Hypothalamus (tissue), 51 donors: ENCODE data around the gene MIF4GD.

ENCODE experiments used
- DNase-seq, 51 donors: peaks; one replicate each; lab custom pipeline; 2025; lab: John Stamatoyannopoulos, UW

Gene MIF4GD

DNA sequence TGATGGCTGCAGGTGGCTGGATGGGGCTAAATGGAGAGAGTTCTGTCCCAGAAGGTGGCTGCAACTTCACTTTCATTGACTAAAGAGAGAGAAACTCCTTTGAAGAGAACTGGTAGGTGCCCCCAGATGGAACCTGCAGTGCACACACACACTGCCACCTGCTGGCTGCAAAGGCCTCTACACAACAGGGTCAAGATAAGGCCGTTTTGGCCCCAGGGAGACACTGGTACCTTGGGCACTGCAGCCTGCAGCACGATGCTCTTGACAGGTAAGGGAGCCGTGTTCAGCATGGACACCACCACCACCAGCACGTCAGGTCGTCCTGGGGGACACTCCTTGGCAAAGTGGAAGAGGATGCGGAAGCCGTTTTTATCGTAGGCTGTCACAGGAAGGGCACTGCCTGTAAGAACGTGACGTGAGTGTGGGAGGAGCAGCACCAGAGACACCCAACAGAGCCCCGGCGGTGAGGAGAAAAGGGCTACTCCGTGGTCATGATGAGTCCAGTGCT lies 32.3 kb downstream of the MIF4GD start:
- peak in 23 of 51 donors; percentile 4 to 56 (median 27) for DNase-seq

GRCh38 chr17:75238020-75238580 lies 32.9 kb downstream of the MIF4GD start:
- no peak for DNase-seq

DNA sequence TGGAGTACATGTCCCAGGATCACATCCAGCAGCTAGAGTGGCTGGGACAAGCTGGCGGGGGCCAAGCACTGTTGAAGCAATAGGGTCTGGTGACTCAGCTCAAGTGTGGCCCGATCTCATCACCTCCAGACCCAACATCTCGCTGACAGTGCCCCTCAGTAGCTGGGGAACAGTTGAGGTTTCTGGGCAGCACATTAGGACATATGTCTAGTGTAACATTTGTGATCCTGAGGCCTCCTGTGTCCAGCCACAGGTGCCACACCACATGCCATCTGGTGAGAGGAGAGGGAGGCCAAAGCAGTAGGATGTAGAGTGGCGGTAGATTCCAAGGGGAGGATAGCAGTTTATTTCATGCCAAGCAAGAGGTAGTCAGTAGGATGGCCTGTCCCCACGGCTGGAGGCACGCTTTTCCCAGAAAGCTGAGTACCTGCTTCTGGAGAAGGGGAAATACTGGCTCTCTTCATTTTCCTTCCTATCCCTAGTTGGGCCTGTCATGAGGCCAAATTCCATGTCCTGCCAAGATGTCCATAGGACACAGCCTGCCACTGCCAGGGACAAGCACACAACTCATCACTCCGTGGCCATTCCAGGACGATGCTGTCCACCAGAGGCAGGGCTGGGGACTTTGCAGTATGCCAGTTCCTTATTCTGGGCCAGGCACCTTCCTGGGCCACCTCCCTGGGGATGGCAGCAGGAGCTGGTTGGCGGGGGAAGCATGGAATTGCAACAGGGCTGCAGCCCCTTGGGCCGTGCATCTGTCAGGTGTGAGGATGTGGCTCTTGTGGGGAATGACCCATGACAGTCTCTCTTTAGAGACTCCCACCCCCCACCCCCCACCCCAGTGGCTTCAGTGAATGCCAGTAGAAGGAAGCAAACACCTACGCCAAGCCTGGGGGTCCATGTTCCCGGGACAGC lies 33.7 kb downstream of the MIF4GD start:
- no peak for DNase-seq

- DNase-seq, result no peak
Observed at GRCh38 chr17:75232786-75233185, 38.2 kb downstream of the MIF4GD start.

- DNase-seq, result no peak
Observed at GRCh38 chr17:75231741-75232464, 39.1 kb downstream of the MIF4GD start.

DNA sequence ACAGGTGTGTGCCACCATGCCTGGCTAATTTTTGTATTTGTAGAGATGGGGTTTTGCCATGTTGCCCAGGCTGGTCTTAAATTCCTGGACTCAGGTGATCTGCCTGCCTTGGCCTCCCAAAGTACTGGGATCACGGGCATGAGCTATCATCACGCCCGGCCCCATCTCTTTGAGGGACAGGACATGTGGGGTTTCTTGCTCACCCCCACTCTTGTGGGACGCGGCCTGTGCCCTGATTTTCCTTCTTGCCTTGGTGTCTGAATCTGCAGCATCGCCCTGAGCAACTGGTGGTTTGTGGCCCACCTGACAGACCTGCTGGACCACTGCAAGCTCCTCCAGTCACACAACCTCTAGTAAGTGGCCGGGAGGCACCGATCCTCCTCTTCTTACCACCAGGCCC lies 40.0 kb downstream of the MIF4GD start:
- no peak for DNase-seq

DNA sequence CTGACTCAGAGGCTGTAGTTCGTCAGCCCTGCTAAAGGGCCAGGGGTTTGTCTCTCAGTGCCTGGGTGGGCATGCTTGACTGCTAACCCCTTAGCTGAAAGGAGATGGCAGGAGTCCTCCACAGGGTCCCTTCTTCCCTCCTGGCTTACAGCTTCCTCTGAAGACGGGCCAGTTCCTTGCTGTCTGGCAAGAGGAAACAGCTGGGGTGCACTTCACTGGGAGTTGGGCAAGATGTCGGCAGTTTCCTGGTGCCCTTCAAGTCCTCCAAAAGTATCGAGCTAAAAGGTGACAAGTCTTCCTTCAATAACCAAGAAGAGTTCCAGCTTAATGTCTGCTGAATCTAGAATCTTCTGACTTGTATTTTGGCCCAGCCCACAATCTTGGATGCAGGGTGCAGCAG lies 42.2 kb downstream of the MIF4GD start:
- DNase-seq, result peak in 2 of 51 donors; percentile 15 to 17

GRCh38 chr17:75228305-75228704 lies 42.7 kb downstream of the MIF4GD start:
- DNase-seq, result peak in 7 of 51 donors; percentile 17 to 41 (median 23)

DNA sequence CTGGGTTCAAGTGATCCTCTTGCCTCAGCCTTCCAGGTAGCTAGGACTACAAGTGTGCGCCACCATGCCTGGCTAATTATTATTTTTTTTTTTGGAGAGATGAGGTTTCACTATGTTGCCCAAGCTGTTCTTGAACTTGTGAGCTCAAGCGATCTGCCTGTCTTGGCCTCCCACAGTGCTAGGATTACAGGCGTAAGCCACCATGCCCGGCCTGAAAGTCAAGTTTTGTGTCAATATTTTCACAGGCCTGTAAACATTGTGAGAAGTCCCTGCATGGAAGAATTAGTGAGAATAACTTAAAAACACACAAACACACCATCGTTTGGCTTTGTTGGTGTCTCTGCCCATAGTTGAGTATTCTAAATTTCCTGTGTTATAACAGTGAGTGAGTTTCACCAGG lies 43.3 kb downstream of the MIF4GD start:
- DNase-seq, result no peak

- peak in 1 of 51 donors; percentile 34 for DNase-seq
Observed at GRCh38 chr17:75225016-75225415, 46.0 kb downstream of the MIF4GD start.

GRCh38 chr17:75219815-75220214 lies 51.2 kb downstream of the MIF4GD start:
- DNase-seq, result no peak

DNA sequence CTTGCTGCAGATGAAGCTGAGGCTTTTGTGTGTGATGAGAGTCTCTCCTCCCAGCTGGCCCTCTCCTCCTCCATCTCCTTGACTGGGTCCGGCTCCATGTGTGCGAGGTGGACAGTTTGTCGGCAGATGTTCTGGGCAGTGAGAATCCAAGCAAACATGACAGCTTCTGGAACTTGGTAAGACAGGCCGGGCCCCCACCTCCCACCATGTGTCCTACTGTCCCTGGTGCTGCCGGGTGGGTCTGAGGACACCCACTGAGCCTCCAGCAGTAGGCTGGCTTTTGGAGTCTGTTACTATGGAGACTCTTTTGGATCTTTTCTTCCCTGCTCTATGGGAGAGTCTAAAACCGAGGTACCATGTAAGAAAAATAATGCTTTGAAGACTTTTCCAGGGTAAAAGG lies 52.9 kb downstream of the MIF4GD start:
- DNase-seq, result no peak
